Umbilical cord (tissue), 2 donors: ENCODE measurements around the gene CEP55. TPM values are rescaled to one million over a fixed set of nuclear protein-coding genes. Genes with fewer than 3 reads are reported as not detected.

Experiments used
- DNase-seq: peaks from one replicate; pipeline ENCODE4 v3.0.0-alpha.2; 2015; ENCODE audit warnings: low spot score
- total RNA-seq: library from RNA; depleted of rRNA; stranded (reverse); fragments of >200 nt; gene quantifications from one replicate; pipeline ENCODE4 v1.2.3, GENCODE V29; 2014; ENCODE audit warnings: low replicate concordance; ENCODE audit not compliant: insufficient read depth

The CEP55 gene
- total RNA-seq, 1 donor from 2014 or later: 8.7 TPM

DNA sequence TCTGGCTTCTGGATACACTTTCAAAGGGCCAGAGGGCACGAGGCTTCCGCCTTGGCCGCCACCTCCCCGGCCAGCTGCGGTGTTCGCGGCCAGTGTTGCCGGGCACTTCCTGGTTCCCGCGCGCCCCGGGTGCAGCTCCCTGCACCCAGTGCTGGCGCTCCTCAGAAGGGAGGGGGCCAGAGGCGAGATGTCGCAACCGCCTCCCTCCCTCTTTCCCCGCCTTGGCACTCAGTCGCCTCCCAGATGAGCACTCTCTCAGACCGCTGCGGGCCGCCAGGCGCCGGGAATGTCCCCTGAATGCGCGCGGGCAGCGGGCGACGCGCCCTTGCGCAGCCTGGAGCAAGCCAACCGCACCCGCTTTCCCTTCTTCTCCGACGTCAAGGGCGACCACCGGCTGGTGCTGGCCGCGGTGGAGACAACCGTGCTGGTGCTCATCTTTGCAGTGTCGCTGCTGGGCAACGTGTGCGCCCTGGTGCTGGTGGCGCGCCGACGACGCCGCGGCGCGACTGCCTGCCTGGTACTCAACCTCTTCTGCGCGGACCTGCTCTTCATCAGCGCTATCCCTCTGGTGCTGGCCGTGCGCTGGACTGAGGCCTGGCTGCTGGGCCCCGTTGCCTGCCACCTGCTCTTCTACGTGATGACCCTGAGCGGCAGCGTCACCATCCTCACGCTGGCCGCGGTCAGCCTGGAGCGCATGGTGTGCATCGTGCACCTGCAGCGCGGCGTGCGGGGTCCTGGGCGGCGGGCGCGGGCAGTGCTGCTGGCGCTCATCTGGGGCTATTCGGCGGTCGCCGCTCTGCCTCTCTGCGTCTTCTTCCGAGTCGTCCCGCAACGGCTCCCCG lies 70.2 kb downstream of the CEP55 start, which contains the start of gene FFAR4:
Gene FFAR4 (plus strand): TSS at position 231 of the 842 bp plus-strand sequence. CDS start 56 bp downstream, at position 287.
- DNase-seq: no peak

- no peak for DNase-seq
Observed at GRCh38 chr10:93567277-93568104, 71.1 kb downstream of the CEP55 start.

GRCh38 chr10:93568105-93568390 lies 71.6 kb downstream of the CEP55 start:
- DNase-seq: no peak

- no peak for DNase-seq
Observed at GRCh38 chr10:93570383-93570782, 74.0 kb downstream of the CEP55 start.

GRCh38 chr10:93572606-93573005 lies 76.2 kb downstream of the CEP55 start:
- no peak for DNase-seq

DNA sequence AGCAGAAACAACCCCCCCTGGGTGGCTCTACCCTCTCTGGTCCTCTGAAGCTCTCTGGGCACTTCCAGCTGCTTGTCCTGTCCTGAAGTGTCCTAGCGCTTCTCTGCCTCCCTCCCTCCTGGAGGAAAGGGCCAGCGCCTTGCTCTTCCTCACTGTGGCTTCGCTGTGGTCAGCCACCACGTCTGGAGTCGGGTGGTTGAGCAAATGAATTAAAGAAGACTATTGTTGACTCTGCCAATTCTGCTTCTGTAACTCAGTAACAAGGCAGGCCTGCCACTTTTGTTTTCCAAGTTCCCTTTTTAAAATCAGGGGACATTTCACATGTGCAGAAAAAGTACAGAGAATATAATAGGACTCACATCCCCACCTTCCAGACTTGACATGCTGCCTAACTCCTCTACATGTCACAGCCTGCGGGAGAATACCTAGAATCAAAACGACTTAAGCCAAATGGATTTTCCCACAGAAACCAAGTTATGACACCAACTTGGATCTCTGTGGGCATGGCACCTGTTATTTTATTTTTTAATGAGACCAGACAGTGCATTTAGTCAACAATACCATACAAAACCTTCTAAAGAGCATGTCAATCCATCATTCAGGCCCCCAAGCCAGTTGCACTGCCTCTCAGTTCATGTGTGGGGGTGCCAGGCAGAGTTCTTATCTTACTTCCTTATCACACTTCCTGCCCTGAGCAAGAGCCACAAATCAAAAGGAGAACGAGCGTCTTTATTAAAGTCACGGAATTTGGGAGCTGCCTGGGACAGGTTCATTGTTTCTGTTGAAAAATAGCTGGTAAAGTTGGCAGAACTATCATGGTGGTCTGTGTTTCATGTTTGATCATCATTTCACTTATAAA lies 76.9 kb downstream of the CEP55 start:
- no peak for DNase-seq

DNA sequence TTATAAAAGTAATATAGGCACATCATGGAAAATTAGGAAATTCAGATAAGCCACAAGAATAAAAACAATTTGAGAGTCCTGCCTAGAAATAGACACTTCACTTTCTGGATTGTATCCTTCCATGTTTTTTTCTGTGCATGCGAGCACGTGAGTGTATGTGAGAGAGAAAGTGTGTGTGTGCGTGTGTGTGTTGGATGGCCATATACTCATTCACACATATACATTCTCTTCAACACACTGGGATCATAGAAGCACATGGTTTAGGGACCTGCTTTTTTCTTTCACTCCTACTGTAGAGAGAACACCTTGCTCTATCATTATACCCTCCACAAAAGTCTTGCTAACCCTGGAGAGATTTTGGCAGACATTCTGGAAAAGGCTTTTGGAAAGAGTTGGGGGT lies 77.5 kb downstream of the CEP55 start:
- DNase-seq: no peak

- DNase-seq: no peak
Observed at GRCh38 chr10:93576888-93577287, 80.5 kb downstream of the CEP55 start.

- no peak for DNase-seq
Observed at GRCh38 chr10:93577565-93577964, 81.2 kb downstream of the CEP55 start.

Other genes with a start within 250 kb of the CEP55 start
- gene MYOF, start 14.3 kb upstream of the CEP55 start, total RNA-seq: 109 TPM
- gene FFAR4, start 70.1 kb downstream of the CEP55 start, total RNA-seq: 0.96 TPM
- 6.5 TPM for gene RBP4, start 104.6 kb downstream of the CEP55 start, total RNA-seq
- gene PDE6C, start 115.9 kb downstream of the CEP55 start, total RNA-seq: 1.2 TPM
- 16.6 TPM for gene FRA10AC1, start 206.0 kb downstream of the CEP55 start, total RNA-seq